HG02623 (cell line): ENCODE data around the gene PYGL.
"Not testable (repeated sequence)": the region's sequence is repeated elsewhere in the genome, so short reads cannot be mapped to it uniquely, and the experiment has no call there.

Experiments used
- ATAC-seq: cut with Tn5 transposase; IDR thresholded peaks from one replicate; pipeline ENCODE4 v1.9.1; 2021; ENCODE audit warnings: moderate library complexity; ENCODE audit not compliant: unreplicated experiment

The PYGL gene

GRCh38 chr14:50955373-50956043 is 11.2 kb upstream of the PYGL start:
- no peak for ATAC-seq

GRCh38 chr14:50954811-50955372 is 10.6 kb upstream of the PYGL start:
- no peak for ATAC-seq

- ATAC-seq, result no peak
Measured at GRCh38 chr14:50953502-50953901, 9.2 kb upstream of the PYGL start.

- no peak for ATAC-seq
Measured at GRCh38 chr14:50951032-50951431, 6.7 kb upstream of the PYGL start.

- ATAC-seq, result no peak
Measured at GRCh38 chr14:50948205-50948604, 3.9 kb upstream of the PYGL start.

GRCh38 chr14:50947446-50947845 is 3.2 kb upstream of the PYGL start:
- no peak for ATAC-seq

- no peak for ATAC-seq
Measured at GRCh38 chr14:50946234-50946935, 2.1 kb upstream of the PYGL start.

- ATAC-seq, result no peak
Measured at GRCh38 chr14:50944647-50945413, 547 bp upstream of the PYGL start.

- no peak for ATAC-seq
Measured at GRCh38 chr14:50943261-50943942, 881 bp downstream of the PYGL start.

- not testable (repeated sequence) for ATAC-seq
Measured at GRCh38 chr14:50941638-50942037, 2.6 kb downstream of the PYGL start.

- ATAC-seq, result no peak
Measured at GRCh38 chr14:50941151-50941550, 3.1 kb downstream of the PYGL start.

GRCh38 chr14:50937800-50938199 is 6.5 kb downstream of the PYGL start:
- no peak for ATAC-seq

- ATAC-seq, result no peak
Measured at GRCh38 chr14:50937325-50937724, 7.0 kb downstream of the PYGL start.

GRCh38 chr14:50936882-50937281 is 7.4 kb downstream of the PYGL start:
- no peak for ATAC-seq

GRCh38 chr14:50936016-50936340 is 8.3 kb downstream of the PYGL start:
- no peak for ATAC-seq

- ATAC-seq, result no peak
Measured at GRCh38 chr14:50935126-50936015, 8.9 kb downstream of the PYGL start.

- ATAC-seq, result no peak
Measured at GRCh38 chr14:50932592-50933495, 11.4 kb downstream of the PYGL start.

GRCh38 chr14:50932156-50932555 is 12.1 kb downstream of the PYGL start:
- ATAC-seq, result no peak

GRCh38 chr14:50931559-50931958 is 12.7 kb downstream of the PYGL start:
- no peak for ATAC-seq
